ENCODE measurements around the gene PIK3R2. TPM values are rescaled to one million over a fixed set of nuclear protein-coding genes. Genes with fewer than 3 reads are reported as not detected.
A peak's percentile ranks its signal among the peaks of the same experiment; 100 is the strongest.

The PIK3R2 gene
- total and polyA plus RNA-seq, 2 of the 13 experiments (the other 11 are each of a cell fraction or from before 2014, with no cell fraction given): 18.6 to 25.3 TPM

DNA sequence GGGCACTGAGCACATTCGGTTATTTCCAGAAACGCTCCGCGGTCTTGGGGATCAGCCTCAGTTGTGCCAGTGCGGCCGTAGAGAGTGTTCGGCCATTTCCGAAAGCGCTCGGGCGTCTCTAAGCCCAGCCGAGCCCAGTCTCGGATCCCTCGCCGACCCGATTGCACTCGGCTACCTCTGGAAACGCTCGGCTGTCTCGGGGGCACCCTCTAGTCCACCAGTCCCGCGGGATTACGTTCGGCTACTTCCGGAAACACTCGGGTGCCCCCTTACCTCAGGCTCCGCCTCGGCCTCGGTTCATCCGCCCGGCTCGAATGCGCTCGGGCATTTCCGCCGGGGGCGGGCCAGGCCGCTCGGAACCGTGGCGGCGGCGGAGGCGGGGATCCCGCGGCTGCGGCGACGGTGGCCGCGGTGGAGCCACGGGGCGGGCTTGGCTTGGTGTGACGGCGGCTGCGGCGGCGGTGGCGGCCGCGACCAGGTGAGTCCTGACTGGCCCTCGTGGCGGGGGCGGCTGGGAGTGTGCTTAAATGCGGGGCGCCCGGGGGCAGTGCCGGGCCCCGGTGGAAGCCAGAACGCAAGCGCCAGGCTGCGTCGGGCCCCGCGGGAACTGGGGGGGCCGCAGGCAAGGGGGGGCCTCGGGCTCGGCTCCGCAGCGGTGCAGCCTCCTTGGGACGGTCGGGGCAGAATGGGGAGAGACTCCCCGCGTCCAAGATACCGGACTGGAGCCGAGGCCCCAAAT lies at the start of gene PIK3R2 (continued):
- TF ChIP-seq, protein P1, sequence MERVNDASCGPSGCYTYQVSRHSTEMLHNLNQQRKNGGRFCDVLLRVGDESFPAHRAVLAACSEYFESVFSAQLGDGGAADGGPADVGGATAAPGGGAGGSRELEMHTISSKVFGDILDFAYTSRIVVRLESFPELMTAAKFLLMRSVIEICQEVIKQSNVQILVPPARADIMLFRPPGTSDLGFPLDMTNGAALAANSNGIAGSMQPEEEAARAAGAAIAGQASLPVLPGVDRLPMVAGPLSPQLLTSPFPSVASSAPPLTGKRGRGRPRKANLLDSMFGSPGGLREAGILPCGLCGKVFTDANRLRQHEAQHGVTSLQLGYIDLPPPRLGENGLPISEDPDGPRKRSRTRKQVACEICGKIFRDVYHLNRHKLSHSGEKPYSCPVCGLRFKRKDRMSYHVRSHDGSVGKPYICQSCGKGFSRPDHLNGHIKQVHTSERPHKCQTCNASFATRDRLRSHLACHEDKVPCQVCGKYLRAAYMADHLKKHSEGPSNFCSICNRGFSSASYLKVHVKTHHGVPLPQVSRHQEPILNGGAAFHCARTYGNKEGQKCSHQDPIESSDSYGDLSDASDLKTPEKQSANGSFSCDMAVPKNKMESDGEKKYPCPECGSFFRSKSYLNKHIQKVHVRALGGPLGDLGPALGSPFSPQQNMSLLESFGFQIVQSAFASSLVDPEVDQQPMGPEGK (CRISPR knock-in tag; IDR thresholded peaks at IDR 0.05): peak; percentile 71
- TF ChIP-seq EZH2 (conservative IDR thresholded peaks at IDR 0.05; ENCODE audit: low read depth, low read length) (no peak), AKAP8 (CRISPR knock-in tag; IDR thresholded peaks at IDR 0.05) (0 out of 2 replicates have a peak, but pooled peaks have one; percentile 33), SRSF1 (optimal IDR thresholded peaks at IDR 0.05; ENCODE audit: low read depth, low read length) (peak; percentile 55), RFX3 (CRISPR knock-in tag; IDR thresholded peaks at IDR 0.05) (no peak), JDP2 (CRISPR knock-in tag; IDR thresholded peaks at IDR 0.05; ENCODE audit: borderline replicate concordance) (no peak), ZNF329 (CRISPR knock-in tag; IDR thresholded peaks at IDR 0.05; ENCODE audit: low read depth) (0 out of 2 replicates have a peak, but pooled peaks have one; percentile 35), TCF12 (IDR thresholded peaks at IDR 0.05) (no peak), TCF12 (CRISPR knock-in tag; IDR thresholded peaks at IDR 0.05) (no peak), ARHGAP35 (CRISPR knock-in tag; IDR thresholded peaks at IDR 0.05; ENCODE audit: borderline replicate concordance) (0 out of 2 replicates have a peak, but pooled peaks have one; percentile 1), HDAC1 (CRISPR knock-in tag; IDR thresholded peaks at IDR 0.05) (peak; percentile 69), ZSCAN20 (CRISPR knock-in tag; IDR thresholded peaks at IDR 0.05; ENCODE audit: borderline replicate concordance) (no peak), ZNF264 (CRISPR knock-in tag; IDR thresholded peaks at IDR 0.05) (0 out of 2 replicates have a peak, but pooled peaks have one; percentile 1), NR1H2 (CRISPR knock-in tag; IDR thresholded peaks at IDR 0.05; ENCODE audit: borderline replicate concordance, low read depth) (no peak)
- TF ChIP-seq, protein P2, sequence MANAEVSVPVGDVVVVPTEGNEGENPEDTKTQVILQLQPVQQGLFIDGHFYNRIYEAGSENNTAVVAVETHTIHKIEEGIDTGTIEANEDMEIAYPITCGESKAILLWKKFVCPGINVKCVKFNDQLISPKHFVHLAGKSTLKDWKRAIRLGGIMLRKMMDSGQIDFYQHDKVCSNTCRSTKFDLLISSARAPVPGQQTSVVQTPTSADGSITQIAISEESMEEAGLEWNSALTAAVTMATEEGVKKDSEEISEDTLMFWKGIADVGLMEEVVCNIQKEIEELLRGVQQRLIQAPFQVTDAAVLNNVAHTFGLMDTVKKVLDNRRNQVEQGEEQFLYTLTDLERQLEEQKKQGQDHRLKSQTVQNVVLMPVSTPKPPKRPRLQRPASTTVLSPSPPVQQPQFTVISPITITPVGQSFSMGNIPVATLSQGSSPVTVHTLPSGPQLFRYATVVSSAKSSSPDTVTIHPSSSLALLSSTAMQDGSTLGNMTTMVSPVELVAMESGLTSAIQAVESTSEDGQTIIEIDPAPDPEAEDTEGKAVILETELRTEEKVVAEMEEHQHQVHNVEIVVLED (CRISPR knock-in tag; IDR thresholded peaks at IDR 0.05; ENCODE audit: borderline replicate concordance): peak; percentile 4; the same call in 1 of the 2 replicates
- TF ChIP-seq, protein P3, sequence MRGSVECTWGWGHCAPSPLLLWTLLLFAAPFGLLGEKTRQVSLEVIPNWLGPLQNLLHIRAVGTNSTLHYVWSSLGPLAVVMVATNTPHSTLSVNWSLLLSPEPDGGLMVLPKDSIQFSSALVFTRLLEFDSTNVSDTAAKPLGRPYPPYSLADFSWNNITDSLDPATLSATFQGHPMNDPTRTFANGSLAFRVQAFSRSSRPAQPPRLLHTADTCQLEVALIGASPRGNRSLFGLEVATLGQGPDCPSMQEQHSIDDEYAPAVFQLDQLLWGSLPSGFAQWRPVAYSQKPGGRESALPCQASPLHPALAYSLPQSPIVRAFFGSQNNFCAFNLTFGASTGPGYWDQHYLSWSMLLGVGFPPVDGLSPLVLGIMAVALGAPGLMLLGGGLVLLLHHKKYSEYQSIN (CRISPR knock-in tag; IDR thresholded peaks at IDR 0.05; ENCODE audit: borderline replicate concordance): no peak
- TF ChIP-seq, protein P4, sequence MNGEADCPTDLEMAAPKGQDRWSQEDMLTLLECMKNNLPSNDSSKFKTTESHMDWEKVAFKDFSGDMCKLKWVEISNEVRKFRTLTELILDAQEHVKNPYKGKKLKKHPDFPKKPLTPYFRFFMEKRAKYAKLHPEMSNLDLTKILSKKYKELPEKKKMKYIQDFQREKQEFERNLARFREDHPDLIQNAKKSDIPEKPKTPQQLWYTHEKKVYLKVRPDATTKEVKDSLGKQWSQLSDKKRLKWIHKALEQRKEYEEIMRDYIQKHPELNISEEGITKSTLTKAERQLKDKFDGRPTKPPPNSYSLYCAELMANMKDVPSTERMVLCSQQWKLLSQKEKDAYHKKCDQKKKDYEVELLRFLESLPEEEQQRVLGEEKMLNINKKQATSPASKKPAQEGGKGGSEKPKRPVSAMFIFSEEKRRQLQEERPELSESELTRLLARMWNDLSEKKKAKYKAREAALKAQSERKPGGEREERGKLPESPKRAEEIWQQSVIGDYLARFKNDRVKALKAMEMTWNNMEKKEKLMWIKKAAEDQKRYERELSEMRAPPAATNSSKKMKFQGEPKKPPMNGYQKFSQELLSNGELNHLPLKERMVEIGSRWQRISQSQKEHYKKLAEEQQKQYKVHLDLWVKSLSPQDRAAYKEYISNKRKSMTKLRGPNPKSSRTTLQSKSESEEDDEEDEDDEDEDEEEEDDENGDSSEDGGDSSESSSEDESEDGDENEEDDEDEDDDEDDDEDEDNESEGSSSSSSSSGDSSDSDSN (CRISPR knock-in tag; IDR thresholded peaks at IDR 0.05): peak; percentile 20; the same call in 1 of the 2 replicates
- TF ChIP-seq, protein P5, sequence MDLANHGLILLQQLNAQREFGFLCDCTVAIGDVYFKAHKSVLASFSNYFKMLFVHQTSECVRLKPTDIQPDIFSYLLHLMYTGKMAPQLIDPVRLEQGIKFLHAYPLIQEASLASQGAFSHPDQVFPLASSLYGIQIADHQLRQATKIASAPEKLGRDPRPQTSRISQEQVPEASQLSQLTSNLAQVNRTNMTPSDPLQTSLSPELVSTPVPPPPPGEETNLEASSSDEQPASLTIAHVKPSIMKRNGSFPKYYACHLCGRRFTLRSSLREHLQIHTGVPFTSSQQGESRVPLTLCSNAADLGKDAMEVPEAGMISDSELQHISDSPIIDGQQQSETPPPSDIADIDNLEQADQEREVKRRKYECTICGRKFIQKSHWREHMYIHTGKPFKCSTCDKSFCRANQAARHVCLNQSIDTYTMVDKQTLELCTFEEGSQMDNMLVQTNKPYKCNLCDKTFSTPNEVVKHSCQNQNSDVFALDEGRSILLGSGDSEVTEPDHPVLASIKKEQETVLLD (CRISPR knock-in tag; IDR thresholded peaks at IDR 0.05; ENCODE audit: low read depth): peak; percentile 84
